Measurements from ENCODE around the gene FAM124A. TPM values are rescaled to one million over a fixed set of nuclear protein-coding genes. Genes with fewer than 3 reads are reported as not detected.
"Not testable (repeated sequence)": the region's sequence is repeated elsewhere in the genome, so short reads cannot be mapped to it uniquely, and the experiment has no call there.

The FAM124A gene
- total RNA-seq, 6 donors from 2014 or later, result 2.3 to 7.1 (median 3.8) TPM

- no peaks in the 10 kb centered on the region for H3K36me3 ChIP-seq
- ATAC-seq (ENCODE audit: low FRiP score in 2 of 2) (no peak), DNase-seq (no peak)
- no peaks in the 10 kb centered on the region for H3K4me1 ChIP-seq
- 93 to 95% methylated on average over 3 to 4 of the region's 4 CpGs for WGBS, 2 donors
- H3K4me3 ChIP-seq, result no peak overlapping the region
- H3K9me3 ChIP-seq, result no peaks in the 10 kb centered on the region
- no peaks in the 10 kb centered on the region for H3K27me3 ChIP-seq
- TF ChIP-seq CTCF (IDR thresholded peaks at IDR 0.05) (no peak), POLR2A (IDR thresholded peaks at IDR 0.05) (no peak), POLR2AphosphoS5 (IDR thresholded peaks at IDR 0.05) (no peak), EP300 (IDR thresholded peaks at IDR 0.05) (no peak)
- H3K27ac ChIP-seq, result no peak overlapping the region
These were observed 65.6 kb downstream of the FAM124A start for GRCh38 chr13:51287758-51288157.

GRCh38 chr13:51288254-51288653, 66.1 kb downstream of the FAM124A start:
- H3K9me3 ChIP-seq; H3K27me3 ChIP-seq; H3K4me1 ChIP-seq; H3K27ac ChIP-seq; H3K36me3 ChIP-seq; ATAC-seq (ENCODE audit: low FRiP score in 2 of 2); DNase-seq; H3K4me3 ChIP-seq: not testable (repeated sequence)
- 74 to 75% methylated on average over 1 of the region's 1 CpG for WGBS, 2 donors

GRCh38 chr13:51291341-51291740, 69.1 kb downstream of the FAM124A start:
- H3K4me1 ChIP-seq, result no peaks in the 10 kb centered on the region
- H3K27ac ChIP-seq, result no peak overlapping the region
- H3K36me3 ChIP-seq, result no peaks in the 10 kb centered on the region
- ATAC-seq (ENCODE audit: low FRiP score in 2 of 2), result no peak
- H3K27me3 ChIP-seq, result no peaks in the 10 kb centered on the region
- TF ChIP-seq POLR2AphosphoS5 (IDR thresholded peaks at IDR 0.05) (no peak), EP300 (IDR thresholded peaks at IDR 0.05) (no peak), CTCF (IDR thresholded peaks at IDR 0.05) (no peak), POLR2A (IDR thresholded peaks at IDR 0.05) (no peak)
- WGBS, 2 donors, result 78% methylated on average over 5 of the region's 5 CpGs
- DNase-seq, result no peak
- no peak overlapping the region for H3K4me3 ChIP-seq
- no peaks in the 10 kb centered on the region for H3K9me3 ChIP-seq

GRCh38 chr13:51292000-51292565, 69.9 kb downstream of the FAM124A start:
- Histone ChIP-seq H3K4me1 (no peaks in the 10 kb centered on the region), H3K27ac (no peak overlapping the region), H3K27me3 (no peaks in the 10 kb centered on the region), H3K9me3 (no peaks in the 10 kb centered on the region), H3K4me3 (no peak overlapping the region), H3K36me3 (no peaks in the 10 kb centered on the region)
- 66 to 75% methylated on average over 6 of the region's 6 CpGs for WGBS, 2 donors
- ATAC-seq (ENCODE audit: low FRiP score in 2 of 2) (no peak), DNase-seq (no peak)
- TF ChIP-seq POLR2AphosphoS5 (IDR thresholded peaks at IDR 0.05) (no peak), EP300 (IDR thresholded peaks at IDR 0.05) (no peak)

GRCh38 chr13:51297556-51297955, 75.4 kb downstream of the FAM124A start:
- no peak for ATAC-seq (ENCODE audit: low FRiP score in 2 of 2)
- H3K27me3 ChIP-seq, result no peaks in the 10 kb centered on the region
- H3K36me3 ChIP-seq, result no peaks in the 10 kb centered on the region
- H3K4me1 ChIP-seq, result no peaks in the 10 kb centered on the region
- WGBS, 2 donors, result 92 to 100% methylated on average over 1 to 2 of the region's 2 CpGs
- H3K27ac ChIP-seq, result no peak overlapping the region
- TF ChIP-seq POLR2AphosphoS5 (IDR thresholded peaks at IDR 0.05), result no peak
- no peak for TF ChIP-seq CTCF (IDR thresholded peaks at IDR 0.05)
- no peak for TF ChIP-seq POLR2A (IDR thresholded peaks at IDR 0.05)
- DNase-seq, result no peak
- H3K9me3 ChIP-seq, result no peaks in the 10 kb centered on the region
- H3K4me3 ChIP-seq, result no peak overlapping the region

GRCh38 chr13:51298812-51299211, 76.6 kb downstream of the FAM124A start:
- 90 to 93% methylated on average over 1 of the region's 1 CpG for WGBS, 2 donors
- no peak overlapping the region for H3K4me3 ChIP-seq
- no peak for ATAC-seq (ENCODE audit: low FRiP score in 2 of 2)

More at GRCh38 chr13:51298812-51299211, 76.6 kb downstream of the FAM124A start:
- Histone ChIP-seq H3K36me3 (no peaks in the 10 kb centered on the region), H3K27me3 (no peaks in the 10 kb centered on the region), H3K27ac (no peak overlapping the region), H3K4me1 (no peaks in the 10 kb centered on the region), H3K9me3 (no peaks in the 10 kb centered on the region)
- DNase-seq, result no peak
- TF ChIP-seq POLR2A (IDR thresholded peaks at IDR 0.05), result no peak
- no peak for TF ChIP-seq POLR2AphosphoS5 (IDR thresholded peaks at IDR 0.05)

Data from upper lobe of left lung (tissue), 6 donors.